ENCODE results near the gene CCDC187.

The CCDC187 gene

DNA sequence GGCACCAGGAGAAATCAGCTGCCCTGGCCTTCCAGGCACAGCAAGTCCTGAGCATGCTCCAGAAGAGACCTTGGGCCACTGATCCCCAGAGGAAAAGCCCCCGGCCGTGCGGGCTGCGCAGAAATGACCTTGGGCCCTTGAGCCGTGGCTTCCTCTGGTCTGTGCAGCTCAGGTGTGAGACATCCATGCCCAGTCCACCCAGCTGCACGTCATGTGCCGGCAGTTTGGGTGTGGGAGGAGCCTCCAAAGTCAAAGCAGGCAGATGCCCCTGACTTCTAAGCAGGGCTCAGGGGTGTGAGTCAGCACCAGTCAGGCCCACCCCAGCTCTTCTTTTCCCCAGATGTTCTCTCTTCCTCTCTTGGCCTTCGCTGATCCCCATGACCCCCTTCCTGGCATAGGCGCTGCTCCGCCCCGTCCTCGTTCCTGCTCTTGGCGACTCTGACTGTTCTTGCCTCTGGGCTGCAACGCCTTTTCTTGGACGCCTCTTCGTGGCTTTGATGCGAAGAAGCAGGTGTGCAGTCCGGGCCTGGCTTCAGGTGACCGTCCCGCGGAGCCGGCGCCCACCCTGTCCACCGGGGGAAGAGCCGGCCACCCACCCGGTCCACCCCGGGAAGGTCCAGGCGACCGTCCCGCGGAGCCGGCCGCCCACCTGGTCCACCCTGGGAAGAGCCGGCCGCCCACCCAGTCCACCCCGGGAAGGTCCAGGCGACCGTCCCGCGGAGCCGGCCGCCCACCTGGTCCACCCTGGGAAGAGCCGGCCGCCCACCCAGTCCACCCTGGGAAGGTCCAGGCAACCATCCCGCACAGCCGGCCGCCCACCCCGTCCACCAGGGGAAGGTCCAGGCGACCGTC lies 52.4 kb downstream of the CCDC187 start:
- FAIRE-seq = no peak

DNA sequence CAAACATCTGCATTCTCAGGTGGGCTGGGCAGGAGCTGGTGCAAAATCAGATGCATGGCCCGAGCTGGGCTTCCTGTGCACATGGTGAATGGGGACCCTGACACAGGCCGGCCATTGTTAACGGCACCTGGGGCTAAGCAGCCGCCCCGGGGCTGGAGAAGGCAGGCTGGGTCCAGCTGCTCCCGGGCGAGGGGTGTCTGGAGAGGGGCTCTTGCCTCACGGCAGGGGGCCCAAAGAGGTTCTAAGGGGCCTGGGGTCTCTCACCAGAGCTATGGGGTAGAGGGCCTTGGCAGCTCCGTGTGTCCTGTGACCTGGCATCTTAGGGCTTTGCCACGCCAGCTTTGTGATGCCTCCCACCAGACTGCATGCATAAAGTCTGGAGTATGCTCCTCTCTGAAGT lies 53.2 kb downstream of the CCDC187 start:
- FAIRE-seq = no peak

DNA sequence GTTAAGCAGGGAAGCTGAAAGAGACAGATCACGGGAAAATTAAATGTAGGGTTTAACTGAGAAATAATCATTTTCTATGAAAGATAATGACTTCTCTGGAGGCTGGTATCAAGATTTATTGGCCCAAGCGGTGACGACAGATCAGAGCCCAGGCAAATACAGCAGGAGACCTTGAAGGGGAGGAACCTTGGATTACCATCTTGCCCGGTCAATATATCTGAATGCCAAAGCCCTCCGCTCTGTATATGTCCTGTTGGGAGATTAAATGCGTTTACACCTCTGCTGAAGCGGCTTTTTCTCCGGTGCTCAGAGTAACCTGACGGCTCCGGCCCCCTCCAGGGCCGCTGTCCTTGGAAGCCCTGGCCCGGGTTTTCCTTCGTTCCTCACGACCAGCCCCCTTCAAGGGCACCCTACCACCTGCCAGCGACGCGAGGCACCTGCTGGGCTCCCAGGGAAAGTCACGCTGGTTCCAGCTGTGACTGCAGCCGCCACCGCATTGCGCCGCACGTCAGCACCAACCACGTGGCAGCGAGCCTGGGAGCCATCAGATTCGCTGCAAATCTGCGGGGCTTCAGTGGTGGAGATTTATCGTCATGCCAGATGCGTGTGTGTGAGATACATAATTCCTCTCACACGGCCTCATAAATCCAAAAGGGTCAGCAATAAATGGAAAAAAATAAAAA lies 53.9 kb downstream of the CCDC187 start:
- no peak for FAIRE-seq

DNA sequence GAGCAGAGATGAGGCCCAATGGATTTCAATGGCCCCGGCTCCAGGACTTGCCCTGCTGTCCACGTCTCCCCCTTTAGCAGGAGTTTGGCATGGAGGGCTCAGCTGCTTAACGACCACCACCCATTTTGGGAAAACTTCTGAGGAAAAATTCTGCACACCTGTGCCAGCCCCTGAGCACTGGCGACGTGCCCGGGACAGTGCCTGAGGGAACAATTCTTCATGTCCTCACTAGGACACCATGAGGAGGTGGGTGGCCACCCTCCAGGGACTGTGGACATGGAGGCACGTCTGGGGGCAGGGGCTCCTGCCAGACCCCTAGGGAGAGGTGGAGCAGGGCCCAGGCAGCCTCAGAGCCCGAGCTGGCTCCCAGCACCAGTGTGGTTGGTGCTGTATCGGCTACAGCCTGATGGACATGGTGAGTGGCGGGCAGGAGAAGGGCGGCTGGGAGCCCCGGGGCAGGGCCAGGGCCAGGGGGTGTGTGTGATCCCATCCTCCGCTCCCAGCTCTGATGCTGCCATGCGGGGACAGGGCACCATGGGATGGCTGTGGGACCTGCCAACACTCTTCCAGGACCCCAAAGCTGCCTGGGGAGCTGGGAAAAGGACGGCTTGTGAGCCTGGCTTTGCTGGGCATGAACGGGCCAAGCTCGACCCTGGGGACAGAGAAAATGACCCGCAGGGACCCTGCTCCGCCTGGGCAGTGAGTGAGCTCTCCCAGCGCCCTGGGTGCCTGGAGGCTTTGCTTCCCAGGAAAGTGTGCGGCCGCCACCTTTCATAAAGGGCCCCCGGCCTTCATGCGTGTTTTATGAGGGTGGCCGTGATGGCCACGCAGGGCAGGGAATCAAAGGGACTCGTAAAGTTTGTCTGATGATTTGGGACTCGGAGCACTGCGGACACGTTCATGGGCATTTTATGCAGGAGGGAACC lies 54.7 kb downstream of the CCDC187 start:
- no peak for FAIRE-seq

DNA sequence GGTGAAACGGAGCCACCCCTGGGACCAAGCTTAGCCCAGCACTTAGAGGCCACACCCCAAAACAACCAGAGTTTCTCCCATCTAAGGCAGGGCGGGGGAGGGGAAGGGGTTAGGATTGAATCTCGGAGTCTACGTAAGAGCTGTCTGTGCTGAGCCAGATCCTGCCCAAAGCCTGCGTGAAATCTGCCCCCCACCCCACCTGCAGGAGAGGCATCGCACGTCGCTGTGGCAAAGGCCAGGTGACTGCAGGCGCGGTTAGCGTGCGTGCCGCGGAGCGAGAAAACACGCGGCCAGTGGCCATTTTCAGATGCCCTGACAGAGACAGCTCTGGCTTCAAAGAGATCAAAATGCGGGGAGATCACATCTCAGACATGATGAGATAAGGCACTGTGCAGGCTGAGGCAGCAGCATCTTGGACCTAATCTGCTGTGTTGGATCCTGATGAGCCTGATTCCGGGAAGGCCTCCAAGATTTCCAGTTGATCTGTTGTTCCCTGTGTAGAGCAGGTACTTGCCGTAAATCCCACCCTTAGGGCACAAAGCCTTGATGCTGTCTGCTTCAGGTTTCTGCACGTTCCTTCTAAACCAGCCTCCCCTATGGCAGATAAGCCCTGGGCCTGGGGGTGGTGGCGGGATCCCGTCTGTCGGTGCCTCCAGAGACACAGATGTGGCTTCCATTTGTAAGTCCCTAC lies 55.8 kb downstream of the CCDC187 start:
- FAIRE-seq = no peak

DNA sequence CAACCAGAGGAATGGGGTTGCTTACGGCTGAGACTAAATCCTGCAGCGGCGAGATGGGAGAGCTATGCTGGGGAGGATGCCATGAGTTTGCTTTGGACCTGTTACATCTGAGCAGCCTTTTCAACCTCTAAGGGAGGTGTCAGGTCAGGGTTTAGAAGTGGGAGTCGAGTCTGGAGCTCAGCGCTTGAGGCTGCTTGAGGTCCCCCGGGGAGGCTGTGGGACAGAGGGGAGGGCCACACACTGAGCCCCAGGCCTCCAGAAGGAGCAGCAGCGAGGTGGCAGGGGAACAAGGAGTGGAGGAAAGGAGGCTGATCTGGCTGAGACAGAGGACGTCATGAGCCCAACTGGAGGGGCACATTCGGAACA lies 56.4 kb downstream of the CCDC187 start:
- no peak for FAIRE-seq

DNA sequence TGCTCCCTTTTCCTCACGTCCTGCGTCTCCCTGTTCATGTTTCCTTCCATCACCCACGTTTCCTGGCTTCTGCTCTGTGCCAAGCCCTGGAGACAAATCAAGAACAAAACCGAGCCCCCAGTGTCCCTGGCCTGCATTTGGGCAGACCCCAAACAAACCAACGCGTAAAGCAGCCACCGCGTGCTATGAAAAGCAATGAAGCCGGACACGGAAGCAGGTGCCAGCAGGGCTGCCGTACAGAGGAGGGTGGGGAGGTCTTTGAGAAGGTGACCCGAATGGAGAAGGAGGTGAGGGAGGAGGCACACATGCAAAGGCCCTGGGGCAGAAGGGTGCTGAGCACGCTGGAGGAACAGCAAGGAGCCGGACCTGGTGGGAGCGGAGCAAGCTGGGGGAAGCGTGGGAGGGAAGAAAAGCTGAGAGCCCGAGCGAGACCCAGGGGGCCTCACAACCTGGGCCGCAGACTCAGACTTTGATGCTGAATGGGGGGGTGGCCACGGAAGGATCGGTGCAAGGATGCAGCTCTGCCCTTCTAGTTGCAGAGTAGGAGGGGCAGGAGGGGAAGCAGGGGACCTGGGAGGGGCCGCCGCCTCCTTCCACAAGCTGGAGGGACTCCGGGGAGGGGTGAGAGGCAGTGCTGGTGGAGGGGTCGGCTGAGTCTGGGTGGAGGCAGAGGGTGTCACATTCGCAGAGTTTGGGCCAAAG lies 56.9 kb downstream of the CCDC187 start:
- FAIRE-seq = no peak

DNA sequence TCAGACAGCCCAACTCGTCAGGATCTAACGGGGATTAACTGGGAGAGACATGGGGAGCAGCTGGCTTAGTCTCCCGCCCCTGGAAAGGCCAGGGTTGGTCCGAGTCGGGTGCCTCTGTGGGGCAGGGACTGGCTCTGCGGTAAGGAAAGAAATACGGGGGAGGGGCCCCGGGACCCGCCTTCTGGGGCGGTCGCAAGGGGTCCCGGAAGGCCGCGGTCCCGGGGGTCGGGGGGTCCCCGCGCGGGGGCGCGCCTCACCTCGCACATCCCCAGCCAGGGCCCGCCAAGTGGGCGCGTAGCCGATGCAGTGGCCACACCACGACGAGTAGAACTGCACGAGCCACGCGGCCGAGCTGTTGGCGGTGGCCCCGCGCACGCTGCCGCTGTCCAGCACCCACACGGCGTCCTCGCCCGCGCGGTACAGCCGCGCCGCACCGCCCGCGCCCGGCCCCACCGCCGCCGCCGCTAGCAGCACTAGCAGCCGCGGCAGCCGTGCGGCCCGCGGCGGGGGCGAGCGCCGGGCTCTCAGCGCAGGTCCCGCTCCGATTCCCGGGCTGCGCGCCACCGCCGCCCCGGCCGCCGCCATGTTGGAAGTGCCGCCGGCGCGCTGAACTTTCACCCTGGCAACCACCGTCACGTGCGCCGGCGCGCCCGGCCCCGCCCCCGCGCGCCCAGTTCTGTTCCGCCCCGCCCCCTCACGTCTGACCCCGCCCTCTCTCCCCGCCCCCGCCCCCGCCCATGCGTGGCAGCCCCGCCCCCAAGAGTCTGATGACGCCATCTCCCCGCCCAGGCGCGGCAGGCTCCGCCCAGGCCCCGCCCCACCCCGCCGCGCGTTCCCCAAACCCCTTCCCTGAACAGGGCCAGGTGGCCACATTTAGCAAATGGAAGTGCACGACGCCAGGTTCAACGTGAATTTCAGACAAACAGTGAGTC lies 58.4 kb downstream of the CCDC187 start, which contains the start of gene QSOX2:
Gene QSOX2 (minus strand): TSS at position 594 of the 932 bp plus-strand sequence. CDS start 9 bp downstream, at position 585.
- FAIRE-seq = no peak

DNA sequence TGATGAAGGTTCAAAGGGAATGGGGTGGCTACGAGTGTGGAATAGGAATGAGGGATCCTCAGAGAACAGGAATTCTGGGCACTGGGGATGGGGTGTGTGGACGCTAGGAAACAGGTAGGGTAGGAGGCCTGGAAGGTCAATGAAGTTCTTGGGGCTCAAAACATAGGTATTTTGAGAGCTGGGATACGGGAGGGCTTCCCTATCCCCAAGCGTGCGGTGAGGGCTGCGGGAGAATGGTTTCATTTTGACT lies 59.0 kb downstream of the CCDC187 start:
- FAIRE-seq = no peak

DNA sequence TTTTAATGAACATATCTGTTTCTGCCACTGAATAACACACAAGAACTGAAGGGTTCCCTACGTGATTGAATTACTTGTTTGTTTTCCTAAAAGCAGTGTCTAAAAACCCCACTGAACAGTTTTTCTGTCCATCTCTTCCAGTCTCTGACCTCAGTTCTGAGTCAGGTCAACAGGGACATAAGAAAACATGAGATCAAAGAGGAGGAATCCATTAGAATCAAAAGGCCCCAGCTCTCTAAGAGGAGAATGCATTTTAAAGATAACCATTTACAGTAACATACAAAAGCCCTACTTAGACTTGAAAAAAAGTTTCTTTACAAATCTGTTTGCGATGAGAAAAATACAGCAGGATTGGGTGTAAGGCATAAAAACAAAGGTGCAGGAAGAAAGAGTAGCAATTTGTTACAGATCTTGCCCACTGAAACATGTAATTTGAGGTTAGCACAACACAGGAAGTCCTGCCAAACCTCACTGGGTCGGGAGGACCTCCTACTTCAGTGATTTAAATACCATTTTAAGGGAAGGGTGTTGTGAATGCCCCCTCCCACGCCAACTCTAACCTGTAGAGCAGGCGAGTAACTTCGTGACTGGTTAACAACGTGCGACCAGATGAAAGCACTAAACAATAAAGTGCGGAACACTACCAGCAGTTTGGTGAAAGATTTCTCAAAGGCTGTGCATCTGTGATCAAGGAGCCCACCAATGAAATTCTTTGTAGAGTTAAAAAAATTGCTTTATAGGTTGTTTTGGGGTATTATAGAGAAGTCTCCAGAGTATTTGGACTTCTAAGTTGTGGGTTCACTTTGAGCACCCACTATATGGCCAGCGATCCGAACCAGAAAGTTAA lies 59.5 kb downstream of the CCDC187 start:
- FAIRE-seq = no peak

DNA sequence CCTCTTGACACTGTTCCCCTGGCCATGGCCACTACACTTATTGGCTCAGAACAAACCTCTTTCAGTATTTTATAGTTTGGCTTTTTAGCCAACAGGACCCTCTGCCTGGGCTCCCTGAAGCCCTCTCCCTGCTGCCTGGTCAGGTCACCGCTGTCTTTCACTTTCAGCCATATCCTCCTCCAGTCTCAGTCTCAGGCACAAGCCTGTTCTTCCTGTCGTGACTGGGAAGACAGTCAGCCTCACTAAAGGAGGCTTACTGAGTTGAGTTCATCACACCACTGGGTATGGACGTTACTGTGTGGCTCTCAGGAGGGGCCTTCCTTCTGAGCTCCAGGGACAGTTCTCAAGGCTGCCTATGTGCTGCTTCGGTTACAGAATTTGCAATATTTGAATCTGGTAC lies 60.3 kb downstream of the CCDC187 start:
- FAIRE-seq = no peak

DNA sequence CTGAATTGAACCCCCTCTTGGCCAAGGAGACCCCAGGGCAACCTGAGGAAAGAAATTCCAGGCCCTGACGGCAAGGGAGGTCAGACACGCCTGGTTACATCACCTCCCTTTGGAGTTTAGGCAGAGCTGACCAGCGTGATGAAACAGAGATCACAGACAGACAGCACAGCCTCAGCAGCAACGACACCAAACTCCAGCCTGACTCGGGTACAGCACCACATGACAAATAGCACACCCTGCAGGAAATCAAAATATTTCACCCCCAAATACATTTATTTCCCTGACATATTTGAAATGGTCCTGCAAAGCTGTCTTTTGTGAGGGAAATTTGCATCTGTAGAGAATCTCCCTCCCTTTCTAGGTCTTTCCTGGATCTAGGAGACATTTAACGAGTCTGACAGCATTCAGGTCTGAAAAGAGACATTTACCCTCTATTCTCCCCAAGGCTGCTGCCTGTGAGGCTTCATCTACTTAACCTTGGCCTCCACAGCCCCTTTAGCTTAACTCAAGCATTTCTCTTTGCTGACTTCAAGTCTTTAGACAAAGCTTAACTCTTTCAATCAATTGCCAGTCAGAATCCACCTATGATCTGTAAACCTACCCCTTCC lies 60.9 kb downstream of the CCDC187 start:
- no peak for FAIRE-seq

DNA sequence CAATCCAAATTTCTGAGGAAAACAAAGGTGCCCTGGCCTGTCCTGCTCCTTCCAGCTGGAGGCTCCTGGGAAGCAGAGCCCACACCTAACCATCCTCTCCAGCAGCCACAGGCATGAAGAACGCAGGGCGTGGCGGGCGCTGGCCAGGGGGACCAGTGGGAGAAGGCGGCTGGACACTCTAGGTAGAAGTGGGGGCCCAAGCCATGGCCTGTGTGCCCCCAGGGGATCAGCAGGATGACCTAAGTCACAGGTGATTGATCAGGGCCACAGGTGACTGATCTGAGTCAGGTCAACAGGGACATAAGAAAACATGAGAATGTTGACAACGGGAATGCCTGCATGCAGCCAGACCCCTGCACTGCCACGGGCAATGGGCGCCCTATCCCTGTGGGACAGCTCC lies 61.6 kb downstream of the CCDC187 start:
- FAIRE-seq = no peak

DNA sequence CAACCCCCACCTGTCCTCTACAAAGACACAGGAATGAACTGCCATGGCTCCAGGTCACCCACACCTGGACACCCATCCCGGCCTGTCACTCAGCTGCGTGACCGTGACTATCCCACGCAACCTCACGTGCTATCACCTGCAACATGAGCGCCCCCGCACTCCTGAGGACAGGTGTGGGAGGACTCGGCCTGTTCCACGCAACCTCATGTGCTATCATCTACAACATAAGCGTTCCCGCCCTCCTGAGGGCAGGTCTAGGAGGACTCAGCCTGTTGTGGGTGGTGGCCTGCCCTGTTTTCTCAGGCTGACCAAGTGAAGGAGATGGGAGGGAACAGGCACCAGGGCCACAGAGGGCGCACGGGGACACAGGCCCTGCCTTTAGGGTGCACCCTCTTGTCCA lies 62.4 kb downstream of the CCDC187 start:
- FAIRE-seq = no peak

DNA sequence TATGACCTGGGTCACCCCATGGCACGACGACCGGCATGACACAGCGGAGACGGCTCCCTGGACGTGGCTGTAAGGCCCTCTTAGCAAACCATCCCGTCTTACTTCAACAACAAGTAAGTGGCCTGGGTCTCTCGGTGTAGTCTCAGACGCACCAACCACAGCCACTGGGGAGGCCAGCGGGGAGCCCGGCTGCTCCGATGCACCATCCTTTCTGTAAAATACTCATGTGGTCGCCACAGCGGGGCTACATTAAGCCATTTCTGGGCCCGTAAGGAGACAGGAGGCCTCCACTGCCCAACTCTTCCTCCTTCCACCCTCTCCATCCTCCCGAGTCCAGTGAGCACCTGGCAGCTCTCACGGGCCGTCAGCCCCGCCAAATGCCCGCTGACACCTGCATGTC lies 63.0 kb downstream of the CCDC187 start:
- FAIRE-seq = no peak

DNA sequence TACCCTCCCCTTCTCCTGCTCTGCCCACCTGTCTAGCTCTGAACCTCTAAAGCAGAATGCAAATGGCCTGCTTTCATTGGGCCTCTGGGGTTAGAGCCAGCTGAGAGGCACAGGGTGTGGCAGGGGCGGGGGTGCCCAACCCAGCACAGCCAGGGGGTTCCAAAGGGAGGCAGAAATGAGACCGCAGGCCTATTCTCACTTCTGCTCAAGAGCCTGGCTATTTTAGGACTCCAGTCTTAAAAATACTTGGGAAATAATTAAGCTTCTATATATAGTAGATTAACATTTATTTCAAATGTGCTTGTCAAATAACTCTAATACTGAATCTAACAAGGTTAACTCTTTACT lies 63.9 kb downstream of the CCDC187 start:
- FAIRE-seq = no peak

DNA sequence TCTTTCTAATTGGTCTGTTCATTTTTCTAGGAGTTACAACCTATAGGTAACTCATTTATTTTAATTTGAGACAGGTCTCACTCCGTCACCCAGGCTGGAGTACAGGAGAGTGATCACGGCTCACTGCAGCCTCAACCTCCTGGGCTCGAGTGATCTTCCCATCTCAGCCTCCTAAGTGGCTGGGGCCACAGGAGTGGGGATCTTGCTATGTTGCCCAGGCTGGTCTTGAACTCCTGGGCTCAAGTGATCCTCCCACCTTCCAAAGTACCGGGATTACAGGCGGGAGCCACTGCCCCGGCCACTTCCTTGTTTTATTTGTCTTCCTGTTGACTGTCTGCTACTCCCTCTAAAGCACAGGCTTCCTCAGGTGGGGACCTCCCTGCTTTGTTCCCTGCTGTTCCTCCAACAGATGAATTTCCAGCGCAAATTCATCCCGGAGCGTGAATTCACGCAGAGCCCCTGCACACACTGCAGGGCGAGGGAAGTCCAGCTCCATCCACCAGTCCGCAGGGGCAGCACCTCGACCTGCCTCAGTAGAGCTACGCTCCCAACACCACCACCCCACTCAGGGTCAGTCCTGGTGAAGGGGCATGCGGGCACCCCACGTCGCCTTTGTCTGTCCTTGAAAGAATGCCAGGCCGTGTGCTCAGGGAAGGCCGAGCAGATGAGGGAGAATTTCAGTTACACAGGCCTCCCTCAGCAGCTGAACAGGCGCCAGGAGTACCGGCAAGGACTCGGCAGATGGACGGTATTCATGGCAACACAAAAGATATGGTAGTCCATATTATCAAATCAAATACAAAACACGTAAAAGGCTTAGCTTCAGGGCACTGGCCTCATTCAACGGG lies 64.5 kb downstream of the CCDC187 start:
- FAIRE-seq = no peak

DNA sequence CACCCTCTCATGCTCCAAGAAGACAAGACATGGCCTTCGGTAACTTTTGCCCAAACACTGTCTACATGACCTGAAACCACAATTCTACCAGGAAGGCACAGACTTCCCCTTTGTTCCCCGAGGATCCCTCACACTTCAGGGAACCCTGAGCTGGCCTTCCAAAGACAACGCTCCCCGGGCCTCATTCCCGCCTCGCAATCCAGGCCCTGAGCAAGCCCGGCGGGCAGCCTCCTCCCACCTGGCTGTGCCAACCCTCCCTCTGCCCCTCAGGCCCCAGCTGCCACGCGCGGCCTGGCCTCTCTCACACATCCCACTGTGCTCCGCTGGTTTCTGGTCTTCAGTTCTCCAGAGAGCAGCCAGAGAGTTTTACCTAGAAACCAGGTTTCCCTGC lies 65.6 kb downstream of the CCDC187 start:
- FAIRE-seq = no peak

Measured in TTC549 (cell line).